T-helper 17 cell (primary cell): ENCODE data around the gene SLC35A3. TPM values are rescaled to one million over a fixed set of nuclear protein-coding genes. Genes with fewer than 3 reads are reported as not detected.
"Not testable (repeated sequence)": the region's sequence is repeated elsewhere in the genome, so short reads cannot be mapped to it uniquely, and the experiment has no call there.

Experiments
- ATAC-seq: fragments of 150-1000 bp; cut with Tn5 transposase; 2 replicates; pipeline ENCODE4 v1.10.0; 2021; ENCODE audit warnings: mild to moderate bottlenecking, moderate library complexity
- DNase-seq, 3 donors: peaks; one replicate each; pipeline versions ENCODE4 v3.0.0 to v3.0.0-alpha.2; 2020 to 2021
- H3K9me3 ChIP-seq: one replicate; pipeline ENCODE4 v1.7.0; 2013; ENCODE audit warnings: low read length, mild to moderate bottlenecking; ENCODE audit not compliant: control insufficient read depth, poor library complexity, severe bottlenecking
- H3K27ac Mint-ChIP-seq: one replicate; pipeline ENCODE4 v1.8.0; 2022; ENCODE audit warnings: mild to moderate bottlenecking, moderate library complexity, mixed read lengths
- H3K27me3 Mint-ChIP-seq: one replicate; pipeline ENCODE4 v1.8.0; 2022; ENCODE audit warnings: mixed read lengths
- H3K36me3 Mint-ChIP-seq: one replicate; pipeline ENCODE4 v1.8.0; 2022; ENCODE audit warnings: low read depth, mixed read lengths
- H3K4me1 Mint-ChIP-seq: one replicate; pipeline ENCODE4 v1.8.0; 2022; ENCODE audit warnings: mild to moderate bottlenecking, mixed read lengths
- H3K4me3 Mint-ChIP-seq: one replicate; pipeline ENCODE4 v1.8.0; 2022; ENCODE audit warnings: mild to moderate bottlenecking, moderate library complexity, mixed read lengths
- total RNA-seq, 4 donors: library from RNA in 2 of 4; stranded (reverse) in 2 of 4; gene quantifications; one replicate each; pipeline ENCODE4 v1.2.3 and lab custom pipeline; 2022 to 2026

Gene SLC35A3
- total RNA-seq, 2 donors from 2014 or later = 20.4 to 26.7 TPM

DNA sequence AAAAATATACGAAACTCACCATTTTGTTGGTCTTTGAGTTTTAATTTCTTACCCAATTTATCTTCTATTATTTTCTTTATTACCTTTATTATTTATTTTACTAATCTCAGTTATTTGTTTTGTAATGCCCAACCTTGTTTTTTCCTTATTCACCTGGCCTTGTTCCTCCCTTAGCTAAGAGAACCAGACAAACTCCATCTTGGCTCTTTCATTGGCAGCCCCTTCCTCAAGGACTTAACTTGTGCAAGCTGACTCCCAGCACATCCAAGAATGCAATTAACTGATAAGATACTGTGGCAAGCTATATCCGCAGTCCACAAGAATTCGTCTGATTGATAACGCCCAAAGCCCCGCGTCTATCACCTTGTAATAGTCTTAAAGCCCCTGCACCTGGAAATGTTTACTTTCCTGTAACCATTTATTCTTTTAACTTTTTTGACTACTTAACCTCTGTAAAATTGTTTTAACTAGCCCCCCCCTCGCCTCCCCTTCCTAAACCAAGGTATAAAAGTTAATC, 10.5 kb upstream of the SLC35A3 start:
- not testable (repeated sequence) for H3K27me3 Mint-ChIP-seq, H3K36me3 Mint-ChIP-seq

DNA sequence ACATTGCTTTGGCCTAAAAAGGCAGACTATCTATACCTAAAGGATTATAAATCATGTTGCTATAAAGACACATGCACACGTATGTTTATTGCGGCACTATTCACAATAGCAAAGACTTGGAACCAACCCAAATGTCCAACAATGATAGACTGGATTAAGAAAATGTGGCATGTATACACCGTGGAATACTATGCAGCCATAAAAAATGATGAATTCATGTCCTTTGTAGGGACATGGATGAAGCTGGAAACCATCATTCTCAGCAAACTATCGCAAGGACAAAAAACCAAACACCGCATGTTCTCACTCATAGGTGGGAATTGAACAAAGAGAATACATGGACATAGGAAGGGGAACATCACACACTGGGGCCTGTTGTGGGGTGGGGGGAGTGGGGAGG, 9.5 kb upstream of the SLC35A3 start:
- not testable (repeated sequence) for DNase-seq, H3K4me1 Mint-ChIP-seq, H3K9me3 ChIP-seq, H3K4me3 Mint-ChIP-seq, H3K27me3 Mint-ChIP-seq, ATAC-seq, H3K27ac Mint-ChIP-seq, H3K36me3 Mint-ChIP-seq

More for the DNA sequence above, 10.5 kb upstream of the SLC35A3 start:
- H3K9me3 ChIP-seq, H3K4me1 Mint-ChIP-seq, H3K4me3 Mint-ChIP-seq, H3K27ac Mint-ChIP-seq, ATAC-seq, DNase-seq: not testable (repeated sequence)

DNA sequence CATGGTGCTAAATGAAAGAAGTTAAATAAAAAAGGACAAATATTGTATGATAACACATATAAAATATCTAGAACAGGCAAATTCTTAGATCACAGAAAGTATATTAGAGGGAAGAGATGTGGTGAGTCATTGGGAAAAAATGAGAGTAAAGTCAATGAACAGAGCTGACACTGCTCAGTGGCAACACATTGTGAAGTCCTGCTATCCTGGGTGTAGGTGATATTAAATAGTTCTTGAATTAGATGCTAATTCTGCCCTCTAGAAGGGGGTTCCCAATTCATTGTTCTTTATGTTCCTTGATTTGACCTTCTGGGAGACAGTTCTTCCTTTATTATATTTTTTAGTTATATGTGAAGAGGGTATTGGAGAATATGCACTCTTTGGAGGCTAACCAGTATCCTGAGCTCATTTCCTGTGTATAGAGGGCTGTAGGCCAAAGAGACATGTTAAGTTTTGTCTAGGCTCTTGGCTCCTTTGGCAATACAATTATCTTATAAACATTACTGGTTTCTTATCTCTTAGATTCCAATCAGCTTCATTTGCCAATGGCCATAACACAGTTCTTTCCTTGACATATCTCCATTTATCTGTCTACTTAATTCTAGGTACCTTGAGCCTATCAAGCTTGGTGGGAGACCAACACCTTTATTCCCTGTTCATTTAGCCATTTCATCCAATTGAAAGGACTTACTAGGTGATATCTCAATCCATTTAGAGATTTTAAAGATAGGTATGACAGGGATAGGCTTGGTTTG, 6.6 kb upstream of the SLC35A3 start:
- Mint-ChIP-seq H3K27ac (no peak overlapping the region), H3K36me3 (no peaks in the 10 kb centered on the region), H3K4me3 (no peak overlapping the region), H3K27me3 (no peaks in the 10 kb centered on the region), H3K4me1 (no peaks in the 10 kb centered on the region)
- ATAC-seq (no peak), DNase-seq (no peak)
- H3K9me3 ChIP-seq = no peaks in the 10 kb centered on the region

DNA sequence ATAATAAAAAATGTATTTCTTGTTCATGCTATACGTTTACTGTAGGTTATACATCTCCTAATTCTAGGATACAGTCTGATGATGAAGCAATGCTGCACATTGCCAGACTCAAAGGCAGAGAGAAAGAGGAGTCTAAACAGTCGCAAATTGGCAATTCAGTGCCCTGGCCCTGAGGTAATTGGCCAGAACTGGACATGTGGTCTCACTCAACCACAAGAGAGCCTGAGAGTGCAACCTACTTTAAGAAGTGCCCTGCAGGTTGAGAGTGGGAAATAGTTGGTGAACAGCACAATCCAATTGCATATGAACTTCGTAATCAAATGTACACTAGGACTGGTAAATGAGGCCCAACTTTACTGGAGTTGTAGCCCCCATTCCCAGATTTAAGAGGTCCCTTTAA, 5.0 kb upstream of the SLC35A3 start:
- H3K4me1 Mint-ChIP-seq = peaks cover 5% of the 10 kb centered on the region
- no peak for DNase-seq
- ATAC-seq = no peak
- no peaks in the 10 kb centered on the region for H3K9me3 ChIP-seq
- no peak overlapping the region for H3K27ac Mint-ChIP-seq
- H3K4me3 Mint-ChIP-seq = no peak overlapping the region
- H3K36me3 Mint-ChIP-seq = no peaks in the 10 kb centered on the region
- H3K27me3 Mint-ChIP-seq = no peaks in the 10 kb centered on the region

DNA sequence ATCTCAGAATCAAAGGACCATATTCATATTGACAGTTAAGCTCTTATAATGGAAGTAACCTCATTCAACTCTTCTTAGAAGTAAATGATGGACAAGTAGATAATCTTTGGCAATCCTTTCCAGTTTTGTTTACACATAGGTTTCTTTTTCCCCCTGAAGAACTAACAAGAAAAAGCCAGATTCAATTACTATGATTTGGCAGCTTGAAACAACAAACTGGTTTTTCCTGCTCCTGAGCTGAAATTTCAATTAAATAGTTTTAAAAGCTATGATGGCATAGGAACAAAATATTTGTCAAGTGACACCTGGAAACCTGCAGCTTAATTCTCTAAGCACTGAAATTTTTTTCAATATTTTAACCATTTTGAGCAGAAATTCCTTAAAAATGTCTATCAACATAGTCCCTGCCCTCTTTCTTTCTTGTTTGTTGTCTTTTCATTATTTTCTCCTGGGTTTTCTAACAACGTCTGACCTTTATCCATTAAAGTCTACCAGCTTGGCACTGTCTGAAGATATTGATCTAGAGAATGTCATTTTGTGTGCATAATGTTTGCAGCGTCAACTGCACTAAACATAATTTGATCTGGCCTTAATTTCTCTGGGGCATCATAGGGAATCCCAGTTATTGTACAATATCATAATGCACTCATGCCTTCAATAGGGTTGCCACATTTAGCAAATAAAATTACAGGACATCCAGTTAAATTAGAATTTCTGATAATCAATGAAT, 4.0 kb upstream of the SLC35A3 start:
- Mint-ChIP-seq H3K27me3 (no peaks in the 10 kb centered on the region), H3K27ac (no peak overlapping the region), H3K4me3 (no peak overlapping the region), H3K4me1 (peaks cover 10% of the 10 kb centered on the region), H3K36me3 (peaks cover 2% of the 10 kb centered on the region)
- no peak for ATAC-seq
- no peak for DNase-seq
- H3K9me3 ChIP-seq = no peaks in the 10 kb centered on the region

DNA sequence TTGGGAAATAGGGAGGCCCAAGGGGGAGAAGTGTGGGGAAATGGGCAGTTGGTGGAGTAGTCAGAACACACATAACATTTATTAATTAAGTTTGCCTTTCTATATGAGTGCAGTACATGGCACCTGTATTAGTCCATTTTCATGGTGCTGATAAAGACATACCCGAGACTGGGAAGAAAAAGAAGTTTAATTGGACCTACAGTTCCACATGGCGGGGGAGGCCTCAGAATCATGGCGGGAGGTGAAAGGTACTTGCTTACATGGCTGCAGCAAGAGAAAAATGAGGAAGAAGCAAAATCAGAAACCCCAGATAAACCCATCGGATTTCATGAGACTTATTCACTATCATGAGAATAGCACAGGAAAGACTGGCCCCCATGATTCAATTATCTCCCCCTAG, 1.6 kb upstream of the SLC35A3 start:
- H3K4me1 Mint-ChIP-seq = peaks cover 20% of the 10 kb centered on the region
- H3K4me3 Mint-ChIP-seq = peak overlapping the region; percentile 22
- no peak overlapping the region for H3K27ac Mint-ChIP-seq
- no peaks in the 10 kb centered on the region for H3K9me3 ChIP-seq
- DNase-seq = no peak
- no peaks in the 10 kb centered on the region for H3K27me3 Mint-ChIP-seq
- no peak for ATAC-seq
- peaks cover 2% of the 10 kb centered on the region for H3K36me3 Mint-ChIP-seq

DNA sequence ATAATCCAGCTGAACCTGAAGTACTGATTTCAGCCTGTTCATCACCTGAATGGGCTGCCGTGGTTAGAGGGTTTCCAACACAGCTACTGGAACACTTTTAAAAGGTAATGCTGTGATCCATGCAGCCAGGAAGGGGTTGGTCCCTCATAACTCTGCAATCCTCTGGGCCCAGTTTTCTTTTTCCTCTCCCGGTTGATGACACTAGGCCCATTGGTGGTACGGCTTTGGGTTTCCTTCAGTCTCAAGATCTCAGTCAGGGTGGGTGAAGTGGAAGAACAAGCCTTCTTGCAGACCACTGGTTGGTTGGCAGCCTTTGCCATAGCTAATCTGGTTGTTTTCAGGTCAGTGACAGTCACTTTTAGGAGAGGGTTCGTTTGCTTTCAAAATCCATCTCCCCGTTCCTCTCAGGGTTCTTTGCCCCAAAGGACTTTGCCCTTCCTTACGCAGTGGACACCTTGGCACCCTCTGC, 502 bp upstream of the SLC35A3 start:
- H3K36me3 Mint-ChIP-seq = peaks cover 2% of the 10 kb centered on the region
- peak overlapping the region; percentile 92 for H3K27ac Mint-ChIP-seq
- no peak for ATAC-seq
- peak overlapping the region; percentile 99 for H3K4me3 Mint-ChIP-seq
- DNase-seq = no peak
- no peaks in the 10 kb centered on the region for H3K9me3 ChIP-seq
- H3K4me1 Mint-ChIP-seq = peaks cover 20% of the 10 kb centered on the region
- no peaks in the 10 kb centered on the region for H3K27me3 Mint-ChIP-seq

DNA sequence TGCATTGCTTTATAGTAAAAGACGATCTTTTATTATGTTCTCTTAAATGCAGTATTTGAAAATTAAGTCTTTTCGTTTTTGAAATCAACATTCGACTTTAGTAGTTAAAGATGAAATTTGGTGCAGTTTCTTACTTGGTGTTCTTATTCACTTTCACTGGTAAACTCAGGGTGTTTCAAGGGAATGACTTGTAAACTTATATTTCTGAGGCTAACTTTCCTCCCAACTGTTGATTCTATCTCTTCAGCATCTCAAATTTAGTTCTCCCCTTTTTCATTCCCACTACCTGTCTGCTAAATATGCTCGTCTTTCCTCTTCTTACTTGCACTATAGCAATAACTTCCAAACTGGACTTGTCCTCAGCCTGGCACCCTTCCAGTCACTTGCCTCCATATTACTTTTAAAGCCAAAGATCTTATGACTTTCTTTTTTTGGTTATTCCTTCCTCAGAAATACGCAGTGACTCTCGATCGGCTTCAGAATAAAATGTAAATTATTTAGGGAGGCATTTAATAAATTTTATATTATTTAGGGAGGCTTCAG, 988 bp downstream of the SLC35A3 start:
- Mint-ChIP-seq H3K36me3 (peaks cover 7% of the 10 kb centered on the region), H3K4me1 (peaks cover 23% of the 10 kb centered on the region), H3K4me3 (peak overlapping the region; percentile 99), H3K27ac (peak overlapping the region; percentile 92), H3K27me3 (no peaks in the 10 kb centered on the region)
- DNase-seq (no peak), ATAC-seq (no peak)
- no peaks in the 10 kb centered on the region for H3K9me3 ChIP-seq

DNA sequence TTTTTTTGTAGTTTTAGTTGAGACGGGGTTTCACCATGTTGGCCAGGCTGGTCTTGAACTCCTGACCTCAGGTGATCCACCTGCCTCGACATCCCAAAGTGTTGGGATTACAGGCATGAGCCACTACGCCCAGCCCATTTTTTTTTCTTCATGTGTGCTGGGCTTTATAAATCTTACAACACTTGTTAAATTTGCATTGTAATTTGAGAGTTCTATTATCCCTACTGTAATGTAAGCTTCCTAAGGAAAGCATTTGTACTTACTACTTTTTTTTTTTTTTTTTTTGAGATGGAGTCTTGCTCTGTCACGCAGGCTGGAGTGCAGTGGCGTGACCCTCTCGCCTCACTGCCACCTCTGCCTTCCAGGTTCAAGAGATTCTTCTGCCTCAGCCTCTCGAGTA, 2.3 kb downstream of the SLC35A3 start:
- H3K27me3 Mint-ChIP-seq, ATAC-seq, DNase-seq, H3K27ac Mint-ChIP-seq, H3K9me3 ChIP-seq, H3K36me3 Mint-ChIP-seq: not testable (repeated sequence)
- peaks cover 23% of the 10 kb centered on the region for H3K4me1 Mint-ChIP-seq
- peak overlapping the region; percentile 55 for H3K4me3 Mint-ChIP-seq

DNA sequence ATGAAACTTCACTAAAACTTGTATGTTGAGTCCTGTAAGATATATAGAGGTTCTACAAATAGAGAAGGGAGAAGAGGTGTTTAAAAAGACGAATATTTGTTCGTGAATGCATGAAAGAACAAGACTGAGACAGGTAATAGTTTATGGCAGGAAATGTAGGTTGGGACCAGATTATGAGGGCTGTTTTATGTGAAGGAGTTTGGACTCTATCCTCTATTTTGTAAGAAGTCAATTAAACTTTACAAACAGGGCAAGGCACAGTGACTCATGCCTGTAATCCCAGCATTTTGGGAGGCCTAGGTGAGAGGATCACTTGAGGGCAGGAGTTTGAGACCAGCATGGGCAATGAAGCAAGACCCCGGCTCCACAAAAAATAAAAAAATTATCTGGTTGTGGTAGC, 5.7 kb downstream of the SLC35A3 start:
- peaks cover 4% of the 10 kb centered on the region for H3K36me3 Mint-ChIP-seq

DNA sequence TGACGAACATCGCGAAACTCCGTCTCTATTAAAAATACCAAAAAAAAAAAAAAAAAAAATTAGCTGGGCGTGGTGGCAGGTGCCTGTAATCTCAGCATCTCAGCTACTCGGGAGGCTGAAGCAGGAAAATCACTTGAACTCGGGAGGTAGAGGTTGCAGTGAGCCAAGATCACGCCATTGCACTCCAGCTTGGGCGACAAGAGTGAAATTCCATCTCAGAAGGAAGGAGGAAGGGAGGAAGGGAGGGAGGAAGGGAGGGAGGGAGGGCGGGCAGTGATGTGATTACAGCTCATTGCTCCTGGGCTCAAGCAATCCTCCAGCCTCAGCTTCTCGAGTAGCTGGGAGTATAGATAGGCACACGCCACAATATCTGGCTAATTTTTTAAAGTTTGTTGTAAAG, 7.5 kb downstream of the SLC35A3 start:
- ATAC-seq, H3K27me3 Mint-ChIP-seq, H3K27ac Mint-ChIP-seq, H3K9me3 ChIP-seq, H3K36me3 Mint-ChIP-seq, DNase-seq, H3K4me3 Mint-ChIP-seq: not testable (repeated sequence)
- H3K4me1 Mint-ChIP-seq = peaks cover 13% of the 10 kb centered on the region

More for the DNA sequence above, 5.7 kb downstream of the SLC35A3 start:
- H3K9me3 ChIP-seq = no peaks in the 10 kb centered on the region
- Mint-ChIP-seq H3K27me3 (no peaks in the 10 kb centered on the region), H3K4me3 (no peak overlapping the region), H3K27ac (no peak overlapping the region), H3K4me1 (peaks cover 19% of the 10 kb centered on the region)
- ATAC-seq (no peak), DNase-seq (no peak)

DNA sequence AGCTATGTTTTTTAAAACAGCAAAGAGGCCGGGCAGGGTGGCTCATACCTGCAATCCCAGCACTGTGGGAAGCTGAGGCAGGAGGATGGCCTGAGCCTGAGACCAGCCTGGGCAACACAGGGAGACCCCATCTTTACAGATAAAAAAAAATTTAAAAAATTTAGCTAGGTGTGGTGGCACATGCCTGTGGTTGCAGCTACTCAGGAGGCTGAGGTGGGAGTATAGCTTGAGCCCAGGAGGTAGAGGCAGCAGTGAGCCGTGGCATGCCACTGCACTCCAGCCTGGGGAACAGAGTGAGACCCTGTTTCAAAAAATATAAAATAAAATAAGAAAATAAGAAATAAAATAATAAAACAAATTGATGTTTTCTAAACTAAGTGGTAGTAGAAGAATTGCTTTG, 8.4 kb downstream of the SLC35A3 start:
- DNase-seq (no peak), ATAC-seq (no peak)
- Mint-ChIP-seq H3K36me3 (peaks cover 7% of the 10 kb centered on the region), H3K4me1 (peaks cover 11% of the 10 kb centered on the region), H3K27ac (no peak overlapping the region), H3K4me3 (no peak overlapping the region), H3K27me3 (no peaks in the 10 kb centered on the region)
- no peaks in the 10 kb centered on the region for H3K9me3 ChIP-seq

DNA sequence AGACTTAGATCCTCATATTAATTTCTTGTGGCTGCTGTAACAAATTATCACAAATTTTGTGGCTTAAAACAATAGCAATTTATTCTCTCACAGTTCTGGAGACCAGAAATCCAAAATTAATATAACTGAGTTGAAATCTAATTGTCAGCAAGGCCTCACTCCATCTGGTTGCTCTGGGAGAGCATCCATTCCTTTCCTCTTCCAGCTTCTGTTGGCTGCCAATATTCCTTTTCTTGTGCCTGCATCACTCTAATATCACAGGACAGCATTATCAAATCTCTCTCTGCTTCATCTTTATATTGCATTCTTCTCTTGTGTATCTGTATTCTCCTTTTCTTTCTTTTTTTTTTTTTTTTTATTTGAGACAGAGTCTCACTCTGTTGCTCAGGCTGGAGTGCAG, 9.3 kb downstream of the SLC35A3 start:
- no peak overlapping the region for H3K4me3 Mint-ChIP-seq

More for the DNA sequence above, 9.3 kb downstream of the SLC35A3 start:
- H3K36me3 Mint-ChIP-seq = peaks cover 7% of the 10 kb centered on the region
- no peaks in the 10 kb centered on the region for H3K9me3 ChIP-seq
- DNase-seq = no peak
- H3K4me1 Mint-ChIP-seq = peaks cover 11% of the 10 kb centered on the region
- ATAC-seq = no peak
- H3K27ac Mint-ChIP-seq = peak overlapping the region; percentile 54
- H3K27me3 Mint-ChIP-seq = no peaks in the 10 kb centered on the region
